ENCODE data around the gene DAGLB. TPM values are rescaled to one million over a fixed set of nuclear protein-coding genes. Genes with fewer than 3 reads are reported as not detected.

Gene DAGLB
- total RNA-seq, 3 donors from 2014 or later (not counting 1 experiment from before 2014, with no cell fraction given), result 20.3 to 25.6 (median 25.2) TPM

- H3K9me3 Mint-ChIP-seq, result no peaks in the 10 kb centered on the region
- no peak for TF ChIP-seq CTCF (IDR thresholded peaks at IDR 0.05)
- H3K27ac ChIP-seq (ENCODE audit: low read length), result no peak overlapping the region
- no peak overlapping the region for H3K4me3 Mint-ChIP-seq
- DNase-seq (peak in 1 of 2 donors; percentile 53), ATAC-seq (peak in 1 of 3 donors; percentile 35)
- peaks cover 19% of the 10 kb centered on the region for H3K4me1 ChIP-seq (ENCODE audit: control insufficient read depth, insufficient read depth, low read length)
- no peaks in the 10 kb centered on the region for H3K27me3 ChIP-seq (ENCODE audit: control insufficient read depth, insufficient read depth, low read length)
- H3K4me3 ChIP-seq (ENCODE audit: low read length), result no peak overlapping the region
- peaks cover 33% of the 10 kb centered on the region for H3K36me3 ChIP-seq (ENCODE audit: control insufficient read depth, insufficient read depth, low read length)
- 85% methylated on average over 18 of the region's 18 CpGs for WGBS (ENCODE audit: insufficient coverage)
- intact Hi-C loops (cut with micrococcal nuclease), result no loop called here
- no peaks in the 10 kb centered on the region for H3K36me3 Mint-ChIP-seq
- no peaks in the 10 kb centered on the region for H3K9me3 ChIP-seq (ENCODE audit: control insufficient read depth, insufficient read depth, low read length)
- peak overlapping the region in 1 of 2 donors; percentile 70 for H3K27ac Mint-ChIP-seq
- H3K4me1 Mint-ChIP-seq, result peaks cover 0 to 10% of the 10 kb centered on the region in 2 donors
- no peaks in the 10 kb centered on the region for H3K27me3 Mint-ChIP-seq (ENCODE audit: low read depth in 2 of 2)
Observed at GRCh38 chr7:6422926-6423632, 24.7 kb downstream of the DAGLB start.

- ATAC-seq, result no peak
- Mint-ChIP-seq H3K4me3 (no peak overlapping the region), H3K4me1 (peaks cover 0 to 10% of the 10 kb centered on the region in 2 donors), H3K36me3 (no peaks in the 10 kb centered on the region), H3K27ac (no peak overlapping the region), H3K9me3 (no peaks in the 10 kb centered on the region), H3K27me3 (ENCODE audit: low read depth in 2 of 2) (no peaks in the 10 kb centered on the region)
- no peak for TF ChIP-seq CTCF (IDR thresholded peaks at IDR 0.05)
- H3K9me3 ChIP-seq (ENCODE audit: control insufficient read depth, insufficient read depth, low read length), result no peaks in the 10 kb centered on the region
- DNase-seq, result no peak
- H3K36me3 ChIP-seq (ENCODE audit: control insufficient read depth, insufficient read depth, low read length), result peaks cover 31% of the 10 kb centered on the region
- H3K4me3 ChIP-seq (ENCODE audit: low read length), result no peak overlapping the region
- peaks cover 19% of the 10 kb centered on the region for H3K4me1 ChIP-seq (ENCODE audit: control insufficient read depth, insufficient read depth, low read length)
- WGBS (ENCODE audit: insufficient coverage), result 97% methylated on average over 16 of the region's 16 CpGs
- no peaks in the 10 kb centered on the region for H3K27me3 ChIP-seq (ENCODE audit: control insufficient read depth, insufficient read depth, low read length)
- intact Hi-C loops (cut with micrococcal nuclease), result no loop called here
- H3K27ac ChIP-seq (ENCODE audit: low read length), result no peak overlapping the region
Observed at GRCh38 chr7:6422095-6422494, 25.7 kb downstream of the DAGLB start.

- WGBS (ENCODE audit: insufficient coverage), result 99% methylated on average over 10 of the region's 10 CpGs
- intact Hi-C loops (cut with micrococcal nuclease), result no loop called here
- Mint-ChIP-seq H3K9me3 (no peaks in the 10 kb centered on the region), H3K27ac (no peak overlapping the region), H3K4me3 (no peak overlapping the region), H3K36me3 (no peaks in the 10 kb centered on the region), H3K27me3 (ENCODE audit: low read depth in 2 of 2) (no peaks in the 10 kb centered on the region), H3K4me1 (peaks cover 0 to 10% of the 10 kb centered on the region in 2 donors)
- no peak overlapping the region for H3K4me3 ChIP-seq (ENCODE audit: low read length)
- H3K27ac ChIP-seq (ENCODE audit: low read length), result no peak overlapping the region
- ATAC-seq, result no peak
- peaks cover 19% of the 10 kb centered on the region for H3K4me1 ChIP-seq (ENCODE audit: control insufficient read depth, insufficient read depth, low read length)
- H3K9me3 ChIP-seq (ENCODE audit: control insufficient read depth, insufficient read depth, low read length), result no peaks in the 10 kb centered on the region
- H3K27me3 ChIP-seq (ENCODE audit: control insufficient read depth, insufficient read depth, low read length), result no peaks in the 10 kb centered on the region
- no peak for DNase-seq
- peaks cover 28% of the 10 kb centered on the region for H3K36me3 ChIP-seq (ENCODE audit: control insufficient read depth, insufficient read depth, low read length)
- no peak for TF ChIP-seq CTCF (IDR thresholded peaks at IDR 0.05)
Observed at GRCh38 chr7:6420680-6421079, 27.1 kb downstream of the DAGLB start.
